GM19467 (cell line): ENCODE measurements around the gene KCNH2.

ENCODE experiments used
- ATAC-seq: cut with Tn5 transposase; IDR thresholded peaks from one replicate; pipeline ENCODE4 v1.9.1; 2021; ENCODE audit warnings: mild to moderate bottlenecking, moderate library complexity; ENCODE audit not compliant: unreplicated experiment

The KCNH2 gene

GRCh38 chr7:150962553-150963399 is 15.3 kb downstream of the KCNH2 start:
- ATAC-seq, result peak; percentile 85

GRCh38 chr7:150962290-150962552 is 15.9 kb downstream of the KCNH2 start:
- no peak for ATAC-seq

GRCh38 chr7:150961510-150962289 is 16.4 kb downstream of the KCNH2 start:
- no peak for ATAC-seq

GRCh38 chr7:150959739-150960734 is 18.1 kb downstream of the KCNH2 start:
- ATAC-seq, result no peak

GRCh38 chr7:150959081-150959480 is 19.0 kb downstream of the KCNH2 start:
- ATAC-seq, result no peak

GRCh38 chr7:150958597-150958996 is 19.5 kb downstream of the KCNH2 start:
- no peak for ATAC-seq

GRCh38 chr7:150958062-150958552 is 20.0 kb downstream of the KCNH2 start:
- ATAC-seq, result no peak

GRCh38 chr7:150957133-150958020 is 20.7 kb downstream of the KCNH2 start:
- ATAC-seq, result no peak

GRCh38 chr7:150956395-150957132 is 21.6 kb downstream of the KCNH2 start:
- ATAC-seq, result no peak

GRCh38 chr7:150955519-150956394 is 22.4 kb downstream of the KCNH2 start:
- ATAC-seq, result no peak

GRCh38 chr7:150954986-150955518 is 23.1 kb downstream of the KCNH2 start:
- no peak for ATAC-seq

GRCh38 chr7:150954201-150954985 is 23.7 kb downstream of the KCNH2 start:
- ATAC-seq, result no peak

GRCh38 chr7:150953061-150953997 is 24.8 kb downstream of the KCNH2 start:
- ATAC-seq, result no peak

GRCh38 chr7:150952331-150953050 is 25.6 kb downstream of the KCNH2 start:
- ATAC-seq, result no peak

GRCh38 chr7:150951521-150951920 is 26.6 kb downstream of the KCNH2 start:
- no peak for ATAC-seq

- no peak for ATAC-seq
These were observed 27.0 kb downstream of the KCNH2 start for GRCh38 chr7:150951181-150951520.
